ENCODE data around the gene CRY2.

The CRY2 gene

GRCh38 chr11:45892856-45893255, 45.6 kb downstream of the CRY2 start:
- TF ChIP-seq YY1 (IDR thresholded peaks at IDR 0.05; ENCODE audit: low read depth): no peak
- TF ChIP-seq RAD21 (IDR thresholded peaks at IDR 0.05; ENCODE audit: low read depth): no peak

GRCh38 chr11:45894555-45895247, 47.4 kb downstream of the CRY2 start:
- TF ChIP-seq CREB1 (IDR thresholded peaks at IDR 0.05; ENCODE audit: low read depth) (no peak), TEAD4 (IDR thresholded peaks at IDR 0.05) (no peak), REST (IDR thresholded peaks at IDR 0.05; ENCODE audit: low read depth) (no peak), TCF12 (IDR thresholded peaks at IDR 0.05; ENCODE audit: low read depth) (no peak), YY1 (IDR thresholded peaks at IDR 0.05; ENCODE audit: low read depth) (no peak), EP300 (IDR thresholded peaks at IDR 0.05; ENCODE audit: borderline replicate concordance) (no peak), EGR1 (IDR thresholded peaks at IDR 0.05) (no peak), ZBTB7A (IDR thresholded peaks at IDR 0.05; ENCODE audit: low read depth) (no peak), TAF1 (IDR thresholded peaks at IDR 0.05; ENCODE audit: low read depth) (no peak)

GRCh38 chr11:45895553-45896259, 48.4 kb downstream of the CRY2 start:
- TF ChIP-seq FOXM1 (IDR thresholded peaks at IDR 0.05; ENCODE audit: borderline replicate concordance, low read depth) (no peak), ZBTB7A (IDR thresholded peaks at IDR 0.05; ENCODE audit: low read depth) (no peak), EP300 (IDR thresholded peaks at IDR 0.05; ENCODE audit: borderline replicate concordance) (no peak), MAX (IDR thresholded peaks at IDR 0.05) (no peak), NFIC (IDR thresholded peaks at IDR 0.05) (no peak), CEBPB (IDR thresholded peaks at IDR 0.05) (no peak), RAD21 (IDR thresholded peaks at IDR 0.05; ENCODE audit: low read depth) (no peak), EGR1 (IDR thresholded peaks at IDR 0.05) (no peak), CREB1 (IDR thresholded peaks at IDR 0.05; ENCODE audit: low read depth) (no peak), YY1 (IDR thresholded peaks at IDR 0.05; ENCODE audit: low read depth) (no peak), USF1 (IDR thresholded peaks at IDR 0.05) (no peak), TAF1 (IDR thresholded peaks at IDR 0.05; ENCODE audit: low read depth) (no peak), REST (IDR thresholded peaks at IDR 0.05; ENCODE audit: low read depth) (no peak), TEAD4 (IDR thresholded peaks at IDR 0.05) (no peak), TCF12 (IDR thresholded peaks at IDR 0.05; ENCODE audit: low read depth) (no peak)

- TF ChIP-seq REST (IDR thresholded peaks at IDR 0.05; ENCODE audit: low read depth): peak; percentile 64
- TF ChIP-seq ZBTB7A (IDR thresholded peaks at IDR 0.05; ENCODE audit: low read depth): 0 out of 2 replicates have a peak, but pooled peaks have one; percentile 37
- no peak for TF ChIP-seq RAD21 (IDR thresholded peaks at IDR 0.05; ENCODE audit: low read depth)
Measured at GRCh38 chr11:45896422-45896984, 49.2 kb downstream of the CRY2 start.

- TF ChIP-seq YY1 (IDR thresholded peaks at IDR 0.05; ENCODE audit: low read depth) (no peak), ZBTB7A (IDR thresholded peaks at IDR 0.05; ENCODE audit: low read depth) (no peak), NFIC (IDR thresholded peaks at IDR 0.05) (no peak)
Measured at GRCh38 chr11:45897556-45897955, 50.3 kb downstream of the CRY2 start.
